NCI-H2081 treated with DMSO at 0.1 percent for 48 hours (cell line): ENCODE measurements around the gene ELF4.

Experiments
- DNase-seq: peaks from one replicate; lab custom pipeline; 2025; lab: John Stamatoyannopoulos, UW

Gene ELF4

GRCh38 chrX:130114141-130114588 lies 3.9 kb upstream of the ELF4 start:
- DNase-seq: no peak

- no peak for DNase-seq
Measured at GRCh38 chrX:130111220-130112154, 1.2 kb upstream of the ELF4 start.

DNA sequence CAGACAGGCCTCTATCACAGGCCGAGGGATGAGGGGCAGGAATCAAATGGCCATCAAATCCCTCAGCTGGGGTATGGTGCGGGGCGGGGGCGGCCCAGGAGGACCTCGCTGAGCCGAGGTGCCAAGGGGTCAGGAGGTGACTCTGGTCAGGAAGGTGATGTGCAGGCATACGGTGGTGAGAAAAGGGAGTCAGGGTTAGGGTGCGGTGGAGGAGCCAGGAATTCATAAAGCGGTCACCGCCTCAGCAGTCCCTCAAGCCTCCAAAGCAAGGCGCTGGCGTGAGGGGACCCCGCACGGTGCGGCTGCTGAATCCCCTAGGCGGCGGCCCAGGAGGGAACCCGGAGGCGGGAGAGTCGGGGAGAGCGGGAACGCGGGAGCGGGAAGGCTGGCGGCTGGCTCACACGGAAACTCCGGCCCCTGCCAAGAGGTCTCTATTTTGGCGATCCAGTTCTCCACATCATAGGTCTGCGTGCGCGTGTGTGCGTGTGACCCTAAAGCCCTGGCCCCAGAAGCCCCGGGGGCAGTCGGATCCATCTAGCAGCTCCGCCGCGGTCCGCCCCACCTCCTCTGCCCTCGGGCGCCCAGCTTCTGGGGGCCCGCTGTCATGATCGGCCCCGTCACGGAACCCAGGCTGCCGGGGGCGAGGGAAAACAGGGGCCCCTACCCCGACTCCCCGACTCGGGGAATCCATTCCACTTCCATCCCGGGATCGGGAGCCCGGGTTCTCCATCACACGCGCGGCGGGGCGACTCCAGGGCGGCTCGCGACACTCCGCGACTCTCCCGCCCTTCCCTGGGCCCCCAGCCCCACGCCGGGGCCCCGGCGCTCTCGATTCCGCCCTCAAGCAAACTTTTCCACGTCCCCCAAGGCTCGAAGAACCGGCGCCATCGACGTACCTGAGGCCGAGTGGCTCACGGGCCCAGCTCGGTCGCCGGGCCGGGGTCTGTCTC lies 593 bp downstream of the ELF4 start:
- DNase-seq: no peak

DNA sequence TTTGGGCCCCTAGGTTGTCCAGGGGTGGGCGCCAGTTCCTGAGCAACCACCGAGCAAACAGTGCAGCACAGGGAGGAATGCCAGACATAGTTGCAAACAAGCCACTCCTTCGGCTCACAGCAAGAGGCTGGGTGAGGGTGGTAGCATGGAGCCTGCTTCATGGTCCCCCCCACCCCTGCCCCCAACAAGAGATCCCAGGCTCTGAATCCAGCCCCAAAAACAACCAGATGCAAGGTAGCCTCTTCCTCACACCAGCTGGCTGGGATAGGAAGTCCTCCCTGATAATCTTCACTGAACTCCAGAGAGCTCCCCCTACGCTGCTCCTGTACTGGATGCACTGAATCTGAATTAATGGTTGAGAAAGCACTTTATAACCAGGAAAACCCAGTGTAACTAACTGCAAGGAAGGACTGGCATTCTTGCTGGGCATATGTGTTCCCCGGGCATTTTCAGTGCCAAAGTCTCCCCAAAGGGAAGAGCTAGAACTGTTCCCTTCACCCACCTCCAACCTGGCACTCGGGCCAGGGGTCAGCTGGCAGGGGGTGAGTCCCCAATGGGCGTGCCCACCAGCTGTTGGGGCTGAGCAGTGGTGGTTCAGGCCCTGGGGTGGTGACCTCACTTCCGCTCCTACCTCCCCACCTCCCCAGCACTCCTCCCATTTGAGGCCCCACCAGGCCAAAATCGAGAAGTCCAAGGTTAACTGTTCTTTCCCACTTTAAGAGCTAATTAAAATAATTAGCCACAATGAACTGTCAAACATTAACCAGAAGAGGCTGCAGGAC lies 1.5 kb downstream of the ELF4 start:
- DNase-seq: no peak

DNA sequence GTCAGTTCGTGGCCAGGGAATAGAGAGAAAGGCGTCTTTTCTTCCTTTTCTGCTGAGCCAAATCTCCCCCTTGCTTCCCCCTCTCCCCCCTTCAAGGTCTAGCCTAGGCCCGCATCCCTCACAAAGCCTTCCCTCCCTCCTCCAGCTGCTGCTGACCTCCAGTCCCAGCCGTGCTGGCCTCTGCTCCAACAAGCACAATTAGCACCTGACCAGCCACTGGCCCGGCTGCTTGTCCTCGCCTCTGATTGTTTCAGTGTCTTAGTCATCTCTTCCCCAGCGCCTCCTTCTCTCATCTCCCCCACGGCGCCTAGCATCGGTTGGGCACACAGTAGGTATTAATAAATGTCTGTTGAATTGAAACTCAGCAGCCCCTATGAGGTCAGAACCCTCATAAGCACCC lies 4.2 kb downstream of the ELF4 start:
- no peak for DNase-seq

DNA sequence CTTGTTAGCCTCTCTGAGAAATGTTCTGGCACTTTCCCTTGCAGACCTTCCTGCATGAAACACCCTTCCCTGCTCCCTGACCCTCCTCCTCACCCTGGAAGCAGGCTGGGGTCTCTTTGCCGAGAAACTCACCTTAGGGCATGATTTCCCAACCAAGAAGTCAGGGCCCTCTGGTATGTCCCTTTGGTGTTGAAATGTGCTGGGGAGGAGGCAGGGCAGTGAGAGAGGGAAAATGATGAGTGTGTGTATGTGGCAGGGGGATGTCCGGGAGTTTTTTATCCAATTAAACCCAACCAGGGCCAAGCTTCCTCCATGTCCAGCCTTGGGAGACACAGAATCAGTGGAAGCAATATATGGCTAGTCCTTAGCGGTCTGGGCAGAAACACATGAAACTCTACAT lies 5.1 kb downstream of the ELF4 start:
- no peak for DNase-seq

DNA sequence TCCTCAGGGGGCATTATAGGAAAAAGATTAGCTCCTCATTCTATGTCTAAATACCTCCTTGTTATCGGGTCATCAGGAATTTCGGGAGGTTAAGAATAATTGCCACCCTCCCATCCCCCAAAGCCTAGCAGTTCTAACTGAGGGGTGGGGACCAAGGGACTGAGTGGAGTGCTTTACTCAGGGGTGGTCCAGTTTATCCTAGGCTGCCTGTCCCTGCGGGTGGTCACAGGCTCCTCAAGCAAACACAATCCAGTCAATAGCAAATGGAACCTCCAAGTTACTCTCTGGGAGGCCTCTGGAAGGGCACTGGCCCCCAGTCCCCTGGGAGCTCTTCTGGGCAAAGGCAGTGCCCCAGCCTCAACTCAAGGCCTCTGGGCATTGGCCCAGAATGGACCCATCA lies 6.7 kb downstream of the ELF4 start:
- no peak for DNase-seq

GRCh38 chrX:130100180-130100579 lies 10.1 kb downstream of the ELF4 start:
- no peak for DNase-seq

GRCh38 chrX:130098210-130098552 lies 12.1 kb downstream of the ELF4 start:
- no peak for DNase-seq

- DNase-seq: no peak
Measured at GRCh38 chrX:130097507-130098209, 12.6 kb downstream of the ELF4 start.

DNA sequence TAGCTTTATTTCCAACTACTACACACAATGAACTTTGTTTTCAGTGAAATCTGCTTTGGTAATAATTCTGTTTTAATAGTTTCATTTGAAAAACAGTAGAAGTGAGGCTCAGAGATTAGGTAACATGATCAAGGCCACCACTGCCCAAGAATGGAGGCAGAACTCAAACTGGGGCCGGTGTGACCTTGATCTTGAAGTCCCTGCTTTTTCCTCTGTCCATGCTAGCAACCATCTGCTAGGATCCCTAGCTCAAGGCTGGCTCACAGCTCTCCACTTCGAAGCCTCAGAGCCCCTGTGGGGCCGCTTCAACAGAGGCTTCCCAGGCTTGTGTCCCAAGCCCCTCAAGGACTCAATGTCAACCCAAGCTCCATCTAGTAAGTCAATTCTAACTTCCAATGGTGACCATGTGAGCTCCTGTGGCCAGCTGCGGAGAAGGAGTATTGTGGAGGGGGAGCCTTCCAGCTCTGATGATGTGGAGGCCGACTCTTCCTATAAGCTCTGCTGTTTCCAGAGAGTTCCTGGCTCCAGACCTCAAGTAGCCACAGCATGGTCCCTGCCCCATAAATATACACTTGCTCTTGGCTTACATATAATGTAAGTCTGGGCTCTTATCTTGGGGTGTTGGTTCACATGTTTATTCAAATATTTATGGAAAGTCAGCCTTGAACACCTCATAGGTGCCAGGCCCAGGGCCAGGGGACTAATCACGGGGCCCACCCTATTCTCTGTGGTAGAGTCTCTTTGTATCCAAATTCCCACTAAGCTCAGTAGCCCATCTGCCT lies 14.9 kb downstream of the ELF4 start:
- DNase-seq: no peak

- no peak for DNase-seq
Measured at GRCh38 chrX:130094696-130095095, 15.6 kb downstream of the ELF4 start.

DNA sequence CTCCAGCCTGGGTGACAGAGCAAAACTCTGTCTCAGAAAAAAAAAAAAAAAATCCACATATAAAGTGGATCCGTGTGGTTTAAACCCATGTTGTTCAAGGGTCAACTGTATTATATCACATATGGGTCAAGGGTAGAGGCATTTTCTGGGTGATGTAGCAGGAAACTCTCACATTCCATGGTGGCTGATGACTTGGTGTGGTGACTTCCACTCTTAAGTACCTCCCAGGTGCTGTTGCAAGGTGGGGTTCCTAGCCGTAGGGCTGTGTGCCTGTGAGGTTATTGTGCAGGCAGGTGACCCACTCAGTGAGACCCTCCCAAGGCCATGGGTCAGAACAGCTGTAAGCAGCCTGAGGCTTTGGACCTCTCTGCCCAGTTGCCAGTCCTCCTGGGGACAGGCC lies 17.0 kb downstream of the ELF4 start:
- no peak for DNase-seq

DNA sequence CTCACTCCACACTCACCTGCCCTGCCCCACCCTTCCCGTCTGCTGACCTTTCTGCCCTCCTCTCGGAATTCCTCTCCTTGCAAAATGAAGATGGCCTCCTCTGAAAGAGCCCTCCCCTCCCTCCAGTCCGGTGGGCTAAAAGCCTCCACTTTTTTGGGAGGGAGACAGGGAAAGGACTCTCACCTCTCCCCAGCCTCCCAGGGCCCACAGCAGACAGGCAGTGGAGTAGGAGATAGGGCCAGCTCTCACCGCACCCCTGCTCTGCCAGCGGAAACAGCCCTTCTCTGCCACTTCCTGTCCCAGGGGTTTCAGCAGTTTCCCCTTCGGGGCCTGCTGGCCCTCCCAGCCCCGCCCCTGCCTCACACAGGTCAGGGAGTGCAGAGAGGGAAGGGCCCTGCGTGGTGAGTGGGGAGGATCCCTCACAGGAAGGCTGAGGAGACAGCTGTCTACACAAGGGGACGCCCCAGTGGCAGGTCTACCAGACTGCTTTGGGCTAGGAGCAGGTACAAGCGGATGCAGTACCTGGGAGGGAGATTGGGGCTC lies 18.2 kb downstream of the ELF4 start:
- no peak for DNase-seq

DNA sequence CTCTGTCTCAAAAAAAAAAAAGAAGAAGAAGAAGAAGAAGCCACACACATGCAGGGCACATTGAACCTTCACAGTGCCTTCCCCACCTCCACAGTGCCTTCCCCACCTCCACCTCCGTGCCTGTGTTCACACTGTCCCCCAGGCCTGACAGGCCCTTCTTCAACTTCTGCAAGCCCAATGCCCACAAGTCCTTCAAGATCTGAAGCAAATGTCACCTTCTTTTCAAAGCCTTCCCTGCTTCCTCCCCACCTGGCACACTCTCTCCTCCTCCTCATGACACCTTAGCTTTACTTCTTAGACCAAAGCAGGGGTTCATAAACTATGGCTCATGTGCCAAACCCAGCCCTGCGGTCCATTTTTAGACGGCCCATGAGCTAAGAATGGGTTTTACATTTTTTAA lies 19.9 kb downstream of the ELF4 start:
- no peak for DNase-seq

DNA sequence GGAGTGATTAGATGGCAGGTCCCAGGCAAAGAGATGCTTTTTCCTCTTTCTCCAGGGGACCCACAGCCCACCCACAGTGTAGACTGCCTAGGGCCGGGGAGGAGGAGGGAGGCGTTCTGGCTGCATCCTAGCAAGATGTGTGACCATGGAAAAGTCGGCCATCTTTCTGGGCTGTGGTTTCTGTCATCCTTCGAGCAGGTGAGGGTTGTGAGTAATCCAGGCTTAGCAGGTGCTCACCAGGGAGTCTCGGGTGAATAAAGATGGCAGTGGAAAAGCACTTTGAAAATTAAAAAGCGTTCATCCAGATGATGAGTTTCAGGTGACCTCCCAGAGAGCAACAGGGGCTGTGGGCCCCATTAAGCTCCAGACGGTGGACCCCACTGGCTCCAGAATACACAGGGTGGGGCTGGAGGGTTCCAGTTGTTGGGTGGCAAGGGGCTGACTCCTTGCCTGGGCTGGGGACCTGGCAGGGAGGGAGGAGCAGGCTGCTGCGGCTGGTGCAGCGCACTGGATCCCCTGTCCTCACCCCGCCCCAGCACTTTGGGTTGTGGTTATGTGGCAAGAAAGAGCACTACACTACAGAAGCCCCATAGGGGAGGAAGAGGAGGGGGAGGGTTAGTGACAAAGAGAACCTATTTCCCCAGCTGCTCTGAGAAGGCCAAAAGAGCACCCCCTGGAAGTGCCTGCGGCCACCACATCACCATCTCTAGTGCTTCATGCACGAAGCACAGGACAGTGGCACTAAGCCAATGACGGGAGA lies 23.7 kb downstream of the ELF4 start:
- DNase-seq: no peak

GRCh38 chrX:130085551-130086446 lies 24.5 kb downstream of the ELF4 start:
- DNase-seq: no peak

DNA sequence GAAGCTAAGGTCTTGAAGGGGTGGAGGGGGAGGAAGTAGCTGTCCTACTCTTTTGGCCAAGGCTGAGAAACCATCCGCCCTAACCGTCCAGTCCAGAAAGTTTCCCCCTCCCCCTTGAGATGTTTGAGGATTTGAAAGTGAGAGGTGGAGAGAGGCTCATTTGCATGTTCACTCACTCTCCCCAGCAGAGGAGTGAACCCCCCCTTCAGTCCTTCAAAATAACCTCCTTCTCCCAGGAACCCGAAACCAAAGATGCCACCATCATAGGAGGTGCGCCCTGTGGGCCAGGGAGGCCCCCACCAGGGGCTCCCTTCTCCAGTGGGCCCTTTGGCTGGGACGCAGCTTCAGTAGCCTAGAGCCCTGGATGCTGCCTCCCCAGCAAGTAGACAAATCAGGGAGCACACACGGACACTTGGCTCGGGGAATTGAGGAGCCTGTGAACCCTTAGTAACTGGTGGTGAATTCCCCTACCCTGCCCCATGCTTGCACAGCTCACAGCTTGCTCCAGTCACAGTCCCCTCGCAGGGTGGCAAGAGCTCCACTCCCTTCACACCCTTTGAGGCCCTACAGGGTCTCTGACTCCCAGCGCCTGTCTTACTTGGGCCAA lies 25.6 kb downstream of the ELF4 start:
- DNase-seq: no peak
